GM18858 (cell line): ENCODE measurements around the gene DNAJC22.
"Not testable (repeated sequence)": the region's sequence is repeated elsewhere in the genome, so short reads cannot be mapped to it uniquely, and the experiment has no call there.

ENCODE experiments used
- ATAC-seq: cut with Tn5 transposase; IDR thresholded peaks from one replicate; pipeline ENCODE4 v1.9.1; 2021; ENCODE audit not compliant: unreplicated experiment

The DNAJC22 gene

GRCh38 chr12:49346659-49347310 is at the start of gene DNAJC22:
Gene DNAJC22, plus strand, starts transcription at chr12:49346888. Its CDS starts 1,985 bp downstream, at chr12:49348873.
- no peak for ATAC-seq

GRCh38 chr12:49297695-49298060 is 49.0 kb upstream of the DNAJC22 start:
- ATAC-seq = no peak

GRCh38 chr12:49298160-49298559 is 48.5 kb upstream of the DNAJC22 start:
- no peak for ATAC-seq

- no peak for ATAC-seq
Measured at GRCh38 chr12:49301760-49302159, 44.9 kb upstream of the DNAJC22 start.

GRCh38 chr12:49304161-49304560 is 42.5 kb upstream of the DNAJC22 start:
- ATAC-seq = no peak

GRCh38 chr12:49305762-49306510 is 40.8 kb upstream of the DNAJC22 start:
- ATAC-seq = no peak

- ATAC-seq = no peak
Measured at GRCh38 chr12:49309386-49309785, 37.3 kb upstream of the DNAJC22 start.

- not testable (repeated sequence) for ATAC-seq
Measured at GRCh38 chr12:49310451-49311000, 36.2 kb upstream of the DNAJC22 start.

GRCh38 chr12:49314811-49315210 is 31.9 kb upstream of the DNAJC22 start:
- no peak for ATAC-seq

- ATAC-seq = not testable (repeated sequence)
Measured at GRCh38 chr12:49317118-49317517, 29.6 kb upstream of the DNAJC22 start.

GRCh38 chr12:49320411-49321103 is 26.1 kb upstream of the DNAJC22 start:
- ATAC-seq = not testable (repeated sequence)

- ATAC-seq = no peak
Measured at GRCh38 chr12:49322367-49322707, 24.4 kb upstream of the DNAJC22 start.

- peak; percentile 91 for ATAC-seq
Measured at GRCh38 chr12:49322708-49323523, 23.8 kb upstream of the DNAJC22 start, which contains the start of gene TROAP. Gene TROAP, plus strand, starts transcription at chr12:49323255. Its CDS starts 354 bp downstream, at chr12:49323609.

GRCh38 chr12:49323524-49324097 is 23.1 kb upstream of the DNAJC22 start:
- ATAC-seq = no peak

- ATAC-seq = no peak
Measured at GRCh38 chr12:49325606-49326005, 21.1 kb upstream of the DNAJC22 start.

GRCh38 chr12:49327368-49327767 is 19.3 kb upstream of the DNAJC22 start:
- ATAC-seq = no peak

- ATAC-seq = no peak
Measured at GRCh38 chr12:49327887-49328286, 18.8 kb upstream of the DNAJC22 start.

- ATAC-seq = no peak
Measured at GRCh38 chr12:49328816-49329215, 17.9 kb upstream of the DNAJC22 start.

GRCh38 chr12:49330032-49330619 is 16.6 kb upstream of the DNAJC22 start:
- no peak for ATAC-seq
